PC-9 (cell line): ENCODE data around the gene TENM4.

Experiments
- CTCF ChIP-seq: fragments of 200-600 bp; sonication (generic); conservative IDR thresholded peaks from 2 replicates; pipeline ENCODE4 v1.6.1; 2017; ENCODE audit warnings: mixed run types, antibody characterized with exemption, mild to moderate bottlenecking, moderate library complexity
- EZH2 ChIP-seq: fragments of 200-600 bp; sonication (generic); IDR thresholded peaks from 2 replicates; pipeline ENCODE4 v1.8.0; 2017; ENCODE audit warnings: antibody characterized with exemption, low read depth

GRCh38 chr11:79419120-79419519 is 21.7 kb downstream of the TENM4 start:
- no peak for TF ChIP-seq CTCF
- TF ChIP-seq EZH2, result no peak
